HG03565 (cell line): Measurements from ENCODE around the gene AMH.
"Not testable (repeated sequence)": the region's sequence is repeated elsewhere in the genome, so short reads cannot be mapped to it uniquely, and the experiment has no call there.

Source experiments
- ATAC-seq: cut with Tn5 transposase; IDR thresholded peaks from one replicate; pipeline ENCODE4 v1.9.1; 2021; ENCODE audit warnings: mild to moderate bottlenecking, moderate library complexity; ENCODE audit not compliant: unreplicated experiment

The AMH gene

DNA sequence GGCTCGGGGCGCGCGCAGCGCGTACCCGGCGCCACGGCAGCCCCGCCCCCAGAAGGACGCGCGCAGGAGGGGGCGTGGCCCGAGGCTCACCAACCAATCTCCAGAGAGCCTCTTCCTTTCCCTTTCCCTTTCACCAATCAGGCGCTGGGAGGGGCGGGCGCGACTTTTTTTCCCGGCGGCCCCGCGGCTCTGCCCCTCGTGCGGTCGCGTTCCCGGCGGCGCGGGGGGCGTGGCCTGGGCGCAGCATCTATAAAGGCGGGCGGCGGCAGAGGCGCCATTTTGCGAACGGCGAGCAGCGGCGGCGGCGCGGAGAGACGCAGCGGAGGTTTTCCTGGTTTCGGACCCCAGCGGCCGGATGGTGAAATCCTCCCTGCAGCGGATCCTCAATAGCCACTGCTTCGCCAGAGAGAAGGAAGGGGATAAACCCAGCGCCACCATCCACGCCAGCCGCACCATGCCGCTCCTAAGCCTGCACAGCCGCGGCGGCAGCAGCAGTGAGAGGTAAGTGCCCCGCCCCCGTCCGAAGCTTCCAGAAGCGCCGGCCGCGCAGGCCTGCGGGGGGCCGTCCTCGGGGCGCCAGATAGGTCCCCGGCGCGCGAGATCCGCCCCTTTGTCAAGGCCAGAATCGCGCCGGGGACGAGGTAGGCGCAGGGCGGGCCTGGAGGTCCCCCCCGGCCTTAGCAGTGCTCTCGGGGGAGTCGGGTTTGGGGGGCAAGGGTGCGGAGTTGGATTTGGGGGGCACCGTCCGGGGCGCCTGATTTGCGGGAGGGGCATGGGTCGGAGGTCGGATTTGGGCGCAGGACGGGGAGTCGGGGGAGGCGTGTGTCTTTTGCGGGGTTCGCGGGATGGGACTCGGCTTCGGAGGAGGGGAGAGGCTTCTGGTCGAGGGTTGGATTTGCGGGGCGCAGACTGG is 20.4 kb downstream of the AMH start:
- ATAC-seq, result peak; percentile 59

DNA sequence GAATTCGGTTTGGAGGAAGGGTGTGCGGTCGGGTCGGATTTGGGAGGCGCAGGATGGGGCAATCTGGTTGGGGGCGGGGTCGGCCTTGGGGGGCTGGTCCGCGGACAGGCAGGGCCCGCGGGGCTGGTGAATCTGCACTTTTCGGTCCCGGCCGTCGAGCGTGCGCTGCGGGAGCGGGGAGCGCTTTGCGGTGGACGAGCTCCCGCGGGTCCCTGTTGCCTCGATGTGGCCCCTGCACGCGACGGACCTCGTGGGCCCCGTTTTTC is 21.0 kb downstream of the AMH start:
- no peak for ATAC-seq

DNA sequence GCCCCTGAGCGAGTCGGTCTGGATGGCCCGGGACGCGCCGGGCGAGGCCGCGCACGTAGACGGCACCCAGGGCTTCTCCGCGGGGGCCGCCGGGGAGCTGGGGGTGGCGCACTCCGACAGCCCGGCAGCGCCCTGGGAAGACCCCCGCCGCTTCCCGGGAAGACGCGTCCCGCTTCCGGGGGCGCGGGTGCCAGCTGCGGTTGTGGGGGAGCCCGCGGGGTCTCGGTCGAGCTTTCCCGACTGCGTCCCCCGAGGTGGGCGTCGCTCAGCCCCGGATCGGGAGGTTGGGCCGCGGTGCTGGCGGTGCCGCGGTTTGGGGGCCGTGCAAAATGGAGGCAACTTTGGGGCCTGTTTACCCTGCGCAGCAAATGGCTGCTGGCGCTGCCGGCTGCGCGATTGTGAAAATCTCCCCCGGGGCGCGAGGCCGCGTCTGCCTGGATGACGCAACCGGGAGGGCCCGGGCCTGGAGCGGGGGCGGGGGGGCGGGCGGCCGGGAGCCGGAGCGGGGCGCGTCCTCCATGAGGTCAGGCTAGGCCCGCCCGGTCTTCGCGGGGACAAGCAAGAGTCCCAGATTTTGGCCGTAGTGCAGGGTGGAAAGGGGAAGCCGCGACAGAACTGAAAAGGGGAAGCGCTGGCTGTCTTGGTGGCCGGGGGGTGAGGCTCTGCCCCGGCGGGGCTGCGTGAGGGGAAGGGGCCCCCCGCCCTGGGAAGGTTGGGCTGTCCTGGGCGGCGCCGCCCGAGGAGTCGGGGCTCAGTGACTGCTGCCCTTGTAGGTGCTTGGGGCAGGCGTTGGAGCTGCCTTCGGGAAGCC is 21.5 kb downstream of the AMH start:
- ATAC-seq, result no peak

DNA sequence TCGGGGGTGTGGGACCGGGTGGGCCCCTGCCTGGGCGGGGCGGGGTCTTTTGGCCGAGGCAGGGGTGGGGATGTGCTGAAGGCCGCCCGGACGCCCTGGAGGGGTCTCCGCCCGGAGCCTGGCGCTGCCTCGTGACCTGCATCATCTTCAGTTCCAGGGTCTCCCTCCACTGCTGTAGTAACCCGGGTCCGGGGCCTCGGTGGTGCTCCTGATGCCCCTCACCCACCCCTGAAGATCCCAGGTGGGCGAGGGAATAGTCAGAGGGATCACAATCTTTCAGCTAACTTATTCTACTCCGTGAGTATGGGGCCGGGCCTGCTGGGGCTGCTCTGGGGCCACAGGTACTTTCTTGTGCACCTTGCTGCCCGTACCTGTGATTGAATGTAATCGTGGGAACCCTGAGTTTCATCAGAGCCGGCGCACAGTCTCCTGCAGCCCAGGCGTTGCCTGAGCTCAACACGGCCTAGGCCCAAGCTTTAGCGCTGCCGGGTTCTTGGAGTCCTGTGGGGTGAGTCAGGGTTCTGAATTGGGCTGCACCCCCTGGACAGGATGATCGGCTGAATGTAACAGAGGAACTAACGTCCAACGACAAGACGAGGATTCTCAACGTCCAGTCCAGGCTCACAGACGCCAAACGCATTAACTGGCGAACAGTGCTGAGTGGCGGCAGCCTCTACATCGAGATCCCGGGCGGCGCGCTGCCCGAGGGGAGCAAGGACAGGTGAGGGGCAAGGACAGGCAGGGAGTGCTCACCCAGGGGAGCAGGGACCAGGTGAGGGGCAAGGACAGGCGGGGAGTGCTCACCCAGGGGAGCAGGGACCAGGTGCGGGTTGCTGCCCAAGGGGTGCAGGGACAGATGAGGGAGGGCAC is 22.3 kb downstream of the AMH start:
- no peak for ATAC-seq

DNA sequence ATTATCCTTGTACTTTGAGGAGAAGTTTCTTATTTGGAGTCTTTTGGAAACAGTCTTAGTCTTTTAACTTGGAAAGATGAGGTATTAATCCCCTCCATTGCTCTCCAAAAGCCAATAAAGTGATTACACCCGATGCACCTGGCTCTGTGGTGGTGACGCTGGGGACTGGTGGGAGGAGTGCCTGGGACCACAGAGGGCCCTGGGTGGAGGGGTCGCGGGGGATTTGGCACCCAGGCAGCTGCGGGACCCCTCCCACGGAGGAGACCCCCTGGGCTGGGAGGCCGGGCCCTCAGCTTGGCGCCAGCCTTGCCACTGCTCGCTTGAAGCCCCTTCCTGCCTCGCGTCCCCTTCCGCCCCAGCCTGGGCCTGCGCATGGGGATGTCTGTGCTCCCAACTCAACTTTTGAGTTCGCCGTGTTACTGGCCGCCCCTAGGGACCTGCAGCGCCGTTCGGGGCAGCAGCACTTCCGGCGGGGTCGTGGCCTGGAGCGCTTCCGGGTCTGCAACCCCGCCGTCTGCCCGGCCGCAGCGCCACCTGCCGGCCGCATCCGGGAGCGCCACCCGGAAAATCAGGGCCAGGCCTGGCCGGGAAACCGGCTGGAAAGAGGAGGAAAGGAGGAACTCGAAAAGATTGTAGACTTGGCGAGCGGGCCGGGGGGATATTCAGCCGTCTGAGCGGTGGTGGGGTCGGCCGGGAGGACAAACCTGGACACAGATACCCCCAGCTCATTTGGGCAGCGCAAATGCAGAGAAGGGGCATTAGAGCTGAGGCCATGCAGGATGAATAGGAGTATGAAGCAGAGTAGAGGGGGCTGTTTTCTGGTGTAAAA is 24.4 kb downstream of the AMH start:
- ATAC-seq, result no peak

DNA sequence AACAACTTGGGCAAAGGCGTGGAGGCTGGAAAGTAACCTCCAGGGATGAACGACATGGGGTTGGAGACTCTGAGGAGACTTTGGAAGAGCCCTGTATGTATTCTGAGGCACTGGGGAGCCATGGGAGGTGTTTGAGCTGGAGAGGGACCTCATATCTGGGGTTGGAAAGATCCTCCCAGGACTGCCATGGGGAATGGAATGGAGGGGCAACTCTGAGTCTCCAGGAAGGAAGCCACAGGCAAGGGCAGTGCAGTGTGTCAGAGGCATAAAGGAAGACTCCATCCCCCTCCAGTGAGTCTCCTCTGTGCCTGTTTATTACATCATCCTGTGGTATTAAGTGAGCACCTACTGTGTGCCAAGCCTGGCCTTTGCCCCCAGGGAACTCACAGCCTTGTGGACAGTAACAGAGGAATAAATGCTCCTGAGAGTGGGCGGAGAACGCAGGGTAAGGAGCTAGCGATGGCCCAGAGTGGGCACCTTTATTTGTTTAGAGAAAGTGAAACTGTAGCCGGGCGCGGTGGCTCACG is 25.1 kb downstream of the AMH start:
- ATAC-seq, result no peak

DNA sequence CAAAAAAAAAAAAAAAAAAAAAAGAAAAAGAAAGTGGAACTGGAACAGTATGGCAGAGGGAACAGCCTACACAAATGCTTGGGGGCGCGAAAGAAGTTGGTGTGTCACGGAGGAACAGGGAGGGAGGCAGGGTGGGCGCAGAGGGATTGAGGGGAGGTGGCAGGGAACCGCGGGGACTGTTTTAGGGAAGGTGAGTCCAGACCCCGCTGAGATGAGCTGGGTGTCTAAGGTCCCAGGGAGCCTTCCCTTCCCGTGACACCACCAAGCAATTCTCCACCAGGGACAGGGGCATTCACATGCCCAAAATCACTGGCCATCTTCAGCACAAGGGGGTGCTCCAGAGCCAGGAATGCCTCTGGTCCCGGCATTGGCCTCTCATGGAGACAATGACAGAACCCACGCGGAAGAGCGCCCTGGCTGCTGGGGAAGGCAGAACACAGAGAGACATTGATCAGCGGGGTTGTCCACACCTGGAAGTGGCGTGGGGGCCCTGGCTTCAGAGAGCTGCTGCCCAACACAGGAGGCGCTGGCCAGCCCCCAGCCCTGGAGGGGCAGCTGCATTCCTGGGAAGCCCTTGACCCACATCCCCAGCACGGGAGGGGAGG is 25.9 kb downstream of the AMH start:
- ATAC-seq, result no peak

DNA sequence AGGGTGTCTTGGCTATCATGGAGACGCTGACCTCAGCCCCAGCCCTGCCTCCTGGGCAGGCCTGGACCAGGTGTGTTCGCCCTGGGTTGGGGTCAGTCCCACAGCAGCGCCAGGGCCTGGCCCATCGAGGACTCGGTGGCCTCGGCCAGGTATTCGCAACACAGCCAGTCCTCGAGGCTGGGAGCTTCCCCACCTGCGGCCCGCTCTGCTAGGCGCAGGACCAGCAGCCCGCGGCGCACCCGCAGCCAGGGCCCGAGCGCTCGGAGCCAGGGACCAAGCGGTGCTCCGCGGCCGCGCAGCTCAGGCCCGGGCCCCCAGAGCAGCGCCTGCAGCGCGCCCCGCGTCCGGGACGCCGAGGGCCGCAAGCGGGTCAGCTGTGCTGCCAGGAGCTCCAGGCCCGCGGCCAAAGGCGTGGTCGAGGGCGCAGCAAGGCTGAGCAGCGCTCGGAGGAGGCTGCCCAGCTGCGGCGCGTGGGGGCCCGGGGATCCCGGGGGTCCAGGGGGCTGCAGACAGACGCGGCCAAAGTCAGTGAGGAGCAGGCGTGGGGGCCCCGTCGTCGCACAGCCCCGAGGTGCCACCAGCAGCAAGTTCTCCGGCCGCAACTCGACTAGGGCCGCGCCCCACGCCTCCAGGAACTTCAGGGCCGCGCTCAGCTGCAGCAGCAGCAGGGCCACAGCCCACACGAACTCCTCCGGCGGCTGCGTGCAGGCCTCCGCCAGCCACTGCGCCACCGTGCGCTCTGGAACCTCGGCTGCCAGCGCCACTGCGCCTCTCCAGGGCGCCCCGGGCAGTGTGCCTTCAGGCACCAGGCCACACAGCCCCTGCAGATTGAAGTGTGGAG is 26.7 kb downstream of the AMH start:
- ATAC-seq, result no peak

DNA sequence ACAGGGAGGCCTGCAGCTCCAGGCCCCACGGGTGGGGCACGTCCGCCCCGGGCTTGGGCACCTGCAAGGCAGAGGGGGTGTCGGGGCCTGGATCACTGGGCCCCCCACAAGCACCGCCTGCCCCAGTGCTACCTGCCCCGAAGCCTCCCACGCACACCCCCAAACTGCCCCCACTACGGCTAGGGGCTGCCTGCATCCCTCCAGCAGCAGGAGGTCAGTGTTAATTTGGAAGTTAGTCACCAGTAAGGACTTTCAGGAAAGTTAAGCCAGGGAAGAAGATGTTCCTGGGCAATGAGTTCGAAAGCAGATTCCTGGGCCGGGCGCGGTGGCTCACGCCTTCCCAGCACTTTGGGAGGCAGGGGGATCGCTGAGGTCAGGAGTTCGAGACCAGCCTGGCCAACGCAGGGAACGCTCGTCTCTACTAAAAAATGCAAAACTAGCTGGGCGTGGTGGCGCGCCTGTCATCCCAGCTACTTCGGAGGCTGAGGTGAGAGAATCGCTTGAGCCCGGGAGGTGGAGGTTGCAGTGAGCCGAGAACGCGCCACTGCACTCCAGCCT is 27.4 kb downstream of the AMH start:
- no peak for ATAC-seq

DNA sequence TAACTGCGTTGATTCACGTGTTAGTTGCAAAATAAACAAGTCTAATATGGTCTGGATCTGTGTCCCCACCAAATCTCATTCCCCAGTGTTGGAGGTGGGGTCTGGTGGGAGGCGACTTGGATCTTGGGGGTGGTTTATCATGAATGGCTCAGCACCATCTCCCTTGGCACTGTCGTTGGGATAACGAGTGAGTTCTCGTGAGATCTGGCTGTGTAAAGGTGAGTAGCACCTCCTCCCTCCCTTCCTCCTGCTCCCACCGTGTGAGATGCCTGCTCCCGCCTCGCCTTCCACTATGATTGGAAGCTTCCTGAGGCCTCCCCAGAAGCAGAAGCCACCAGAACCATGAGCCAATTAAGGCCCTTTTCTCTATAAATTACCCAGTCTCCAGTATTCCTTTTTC is 28.0 kb downstream of the AMH start:
- ATAC-seq, result no peak

DNA sequence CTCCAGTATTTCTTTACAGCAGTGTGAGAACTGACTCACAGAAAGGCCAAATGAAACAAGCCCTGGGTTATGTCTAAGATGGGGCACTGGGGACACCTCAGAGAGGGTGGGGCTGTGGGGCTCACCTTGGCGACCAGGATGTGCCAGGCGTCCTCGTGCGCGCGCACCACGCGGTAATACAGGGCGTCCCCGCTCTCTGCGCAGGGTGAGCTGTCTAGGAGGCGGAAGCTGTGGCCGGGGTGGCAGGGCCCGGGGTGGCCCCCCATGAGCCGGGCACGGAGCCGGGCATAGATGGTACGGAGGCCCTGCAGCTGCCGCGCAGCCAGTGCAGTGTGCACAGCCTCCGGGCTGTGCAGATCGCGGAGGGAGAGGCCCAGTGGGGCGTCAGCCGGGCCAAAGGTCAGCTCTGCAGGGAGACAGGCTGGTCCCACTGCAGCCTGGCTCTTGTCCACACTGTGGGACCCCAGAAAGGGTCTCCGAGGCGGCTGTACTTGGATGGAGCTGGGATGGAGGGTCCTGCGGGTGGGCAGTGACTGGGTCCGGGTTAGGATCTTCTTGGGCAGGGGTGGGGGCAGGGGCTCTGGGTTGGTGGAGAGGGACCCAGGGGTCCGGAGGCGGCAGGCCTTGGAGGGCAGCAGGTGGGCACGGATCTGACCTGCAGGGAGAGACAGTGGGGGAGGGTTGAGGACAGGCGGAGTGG is 29.5 kb downstream of the AMH start:
- ATAC-seq, result no peak

DNA sequence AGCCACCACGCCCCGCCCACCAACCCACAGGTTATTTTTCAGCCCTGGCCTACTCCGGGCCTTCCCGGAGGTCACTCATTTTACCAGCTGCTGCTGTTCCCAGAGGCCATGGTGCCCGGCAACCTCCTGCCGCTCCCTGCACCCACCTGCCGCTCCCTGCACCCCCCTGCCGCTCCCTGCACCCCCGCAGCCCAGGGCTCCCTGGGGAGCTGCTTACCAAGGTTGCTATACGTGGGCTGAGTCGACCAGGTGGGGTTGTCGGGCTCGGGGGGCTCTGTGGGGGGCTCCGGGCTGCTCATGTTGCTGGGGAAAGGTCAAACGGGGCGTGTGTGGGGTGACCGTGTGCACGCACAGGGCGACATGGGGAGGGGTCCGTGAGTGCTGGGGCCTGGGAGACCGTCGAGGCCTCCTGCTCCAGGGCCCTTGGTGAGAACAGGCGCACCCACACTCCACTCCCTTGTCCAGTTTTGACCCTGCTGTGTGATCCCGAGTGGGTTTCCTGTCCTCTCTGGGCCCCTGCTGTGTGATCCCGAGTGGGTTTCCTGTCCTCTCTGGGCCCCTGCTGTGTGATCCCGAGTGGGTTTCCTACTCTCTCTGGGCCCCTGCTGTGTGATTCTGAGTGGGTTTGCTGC is 31.6 kb downstream of the AMH start:
- ATAC-seq, result no peak

DNA sequence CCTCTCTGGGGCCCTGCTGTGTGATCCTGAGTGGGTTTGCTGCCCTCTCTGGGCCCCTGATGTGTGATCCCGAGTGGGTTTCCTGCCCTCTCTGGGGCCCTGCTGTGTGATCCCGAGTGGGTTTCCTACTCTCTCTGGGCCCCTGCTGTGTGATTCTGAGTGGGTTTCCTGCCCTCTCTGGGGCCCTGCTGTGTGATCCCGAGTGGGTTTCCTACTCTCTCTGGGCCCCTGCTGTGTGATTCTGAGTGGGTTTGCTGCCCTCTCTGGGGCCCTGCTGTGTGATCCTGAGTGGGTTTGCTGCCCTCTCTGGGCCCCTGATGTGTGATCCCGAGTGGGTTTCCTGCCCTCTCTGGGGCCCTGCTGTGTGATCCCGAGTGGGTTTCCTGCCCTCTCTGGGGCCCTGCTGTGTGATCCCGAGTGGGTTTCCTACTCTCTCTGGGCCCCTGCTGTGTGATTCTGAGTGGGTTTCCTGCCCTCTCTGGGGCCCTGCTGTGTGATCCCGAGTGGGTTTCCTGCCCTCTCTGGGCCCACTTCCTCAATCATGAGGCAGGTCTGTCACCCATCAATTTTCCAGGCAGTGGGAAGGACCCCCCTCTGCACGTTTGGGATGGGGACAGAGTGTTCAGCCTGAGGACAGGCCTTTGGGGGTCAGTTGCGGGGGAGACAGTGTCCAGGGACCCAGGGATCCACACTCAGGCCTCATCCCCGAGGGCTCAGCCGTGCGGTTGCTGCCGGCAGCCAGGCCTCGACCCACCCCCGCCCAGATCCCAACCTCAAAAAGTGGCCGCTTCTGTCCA is 32.3 kb downstream of the AMH start:
- ATAC-seq, result not testable (repeated sequence)

DNA sequence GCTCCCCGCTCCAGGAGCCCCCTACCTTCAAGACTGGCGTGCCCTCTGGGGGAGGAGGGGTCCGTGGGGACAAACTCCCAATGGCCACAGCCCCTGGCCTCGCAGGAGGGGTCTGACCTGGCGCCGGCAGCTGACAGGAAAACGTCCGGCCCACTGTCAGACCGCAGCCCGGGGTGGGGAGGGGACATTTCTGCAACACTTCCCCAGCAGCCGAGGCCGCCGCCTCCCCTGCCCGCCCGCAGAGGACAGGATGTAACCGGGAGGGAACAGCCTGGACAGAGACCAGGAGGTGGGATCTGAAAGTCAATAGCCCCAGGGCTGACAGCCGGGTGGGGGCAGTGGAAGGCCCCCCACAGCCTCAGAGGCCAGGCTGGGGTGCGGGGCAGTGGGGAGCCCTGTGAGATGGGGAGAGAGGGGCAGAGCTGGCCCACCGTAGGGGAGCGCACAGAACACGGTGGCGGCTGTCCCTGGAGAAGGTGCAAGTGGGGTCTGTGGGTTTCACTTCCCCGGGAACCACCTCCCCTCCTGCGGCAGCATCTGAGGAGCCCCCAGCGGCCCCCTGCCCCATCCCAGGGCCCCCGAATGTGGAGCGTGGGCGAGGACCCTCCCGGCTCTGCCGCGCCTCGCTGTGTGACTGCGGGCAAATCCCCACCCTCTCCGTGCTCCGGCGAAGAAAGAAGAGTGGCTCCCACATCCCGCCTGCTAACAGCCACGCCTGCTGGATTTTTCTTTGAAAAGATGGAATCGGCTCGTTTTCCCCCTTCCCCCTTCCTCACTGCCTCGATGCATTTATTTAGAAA is 33.1 kb downstream of the AMH start, which contains the start of gene PEAK3:
Gene PEAK3, minus strand, starts transcription at position 114 of the 800 bp plus-strand sequence. CDS start 1,244 bp downstream, outside the sequence.
- ATAC-seq, result no peak

DNA sequence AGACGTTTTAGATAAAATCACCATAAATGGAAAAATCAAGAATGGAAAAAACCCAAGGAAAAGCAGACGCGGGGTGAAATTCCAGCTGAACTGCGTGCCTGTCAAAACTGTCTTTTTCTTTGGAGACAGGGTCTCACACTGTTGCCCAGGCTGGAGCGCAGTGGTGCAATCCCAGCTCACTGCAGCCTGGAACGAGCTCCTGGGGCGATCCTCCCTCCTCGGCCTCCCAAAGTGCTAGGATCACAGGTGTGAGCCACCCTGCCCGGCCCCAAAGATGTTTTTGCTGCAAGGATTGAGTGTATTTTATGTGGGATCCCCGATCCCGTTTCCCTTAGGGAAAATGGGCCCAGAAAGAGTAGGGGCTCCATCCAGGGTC is 33.7 kb downstream of the AMH start:
- no peak for ATAC-seq
